Keratinocyte (primary cell): ENCODE results near the gene P2RX1.
A peak's percentile ranks its signal among the peaks of the same experiment; 100 is the strongest.

Source experiments
- EZH2 ChIP-seq: IDR thresholded peaks from one replicate; pipeline ENCODE4 v1.6.1; 2012; ENCODE audit warnings: inconsistent platforms, mild to moderate bottlenecking, low read length, moderate library complexity
- TF ChIP-seq, protein P1 (sequence below), 3 experiments: IDR thresholded peaks in 1 of 3; conservative IDR thresholded peaks in 1 of 3; optimal IDR thresholded peaks in 1 of 3; 2 replicates in 2 of 3; 3 replicates in 1 of 3; pipeline versions ENCODE3 to v1.5.1; 2011; ENCODE audit warnings: low read length in 3 of 3, mild to moderate bottlenecking in 3 of 3, moderate library complexity in 2 of 3, control low read depth in 1 of 3, inconsistent platforms in 1 of 3; ENCODE audit not compliant: insufficient read depth in 2 of 3; ENCODE audit errors: extremely low read depth in 1 of 3

DNA sequence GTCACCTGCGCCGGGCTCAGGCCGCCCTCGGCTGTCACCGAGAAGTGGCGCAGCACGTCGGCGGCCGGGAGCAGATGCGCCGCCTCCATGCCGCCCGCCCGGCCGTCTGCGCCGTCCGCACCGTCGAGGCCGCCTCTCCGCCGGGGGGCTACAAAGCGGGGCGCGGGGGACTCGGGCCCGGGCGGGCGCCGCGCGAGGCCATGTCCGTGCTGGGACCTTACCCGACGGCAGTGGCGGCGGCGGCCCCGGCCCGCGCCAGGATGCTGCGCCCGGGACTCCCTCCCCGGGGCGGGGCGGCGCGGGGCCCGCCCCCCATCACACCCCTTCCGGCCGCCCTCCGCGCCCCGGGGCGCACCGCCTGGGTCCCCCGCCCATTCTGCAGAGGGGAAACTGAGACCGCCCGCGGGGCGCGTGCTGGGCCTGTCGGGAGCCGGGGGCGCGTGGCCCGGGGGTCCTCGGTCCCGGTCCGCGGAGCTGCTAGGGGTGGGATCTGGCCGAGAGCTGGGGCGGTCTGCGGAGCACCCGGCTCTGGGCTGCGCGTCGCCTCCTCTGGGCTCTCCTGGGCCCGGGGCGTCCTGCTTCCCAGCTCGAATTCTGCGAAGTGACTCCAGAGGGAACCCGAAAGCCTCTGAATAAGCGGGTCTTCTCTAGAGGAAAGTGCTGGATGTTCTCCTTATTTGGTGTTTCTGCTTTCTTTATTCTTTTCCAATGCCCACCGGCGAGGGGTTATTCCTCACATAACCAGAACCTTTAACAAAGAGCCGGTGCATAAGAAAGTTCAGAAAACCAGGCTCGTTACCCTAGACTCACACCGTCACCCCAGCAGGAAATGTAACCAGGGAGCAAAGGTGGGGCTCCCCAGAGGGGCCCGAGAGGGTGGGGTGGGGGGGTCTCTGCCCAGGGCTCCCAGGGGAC is 48.2 kb upstream of the P2RX1 start, which contains the start of gene ATP2A3:
- TF ChIP-seq, protein P1, sequence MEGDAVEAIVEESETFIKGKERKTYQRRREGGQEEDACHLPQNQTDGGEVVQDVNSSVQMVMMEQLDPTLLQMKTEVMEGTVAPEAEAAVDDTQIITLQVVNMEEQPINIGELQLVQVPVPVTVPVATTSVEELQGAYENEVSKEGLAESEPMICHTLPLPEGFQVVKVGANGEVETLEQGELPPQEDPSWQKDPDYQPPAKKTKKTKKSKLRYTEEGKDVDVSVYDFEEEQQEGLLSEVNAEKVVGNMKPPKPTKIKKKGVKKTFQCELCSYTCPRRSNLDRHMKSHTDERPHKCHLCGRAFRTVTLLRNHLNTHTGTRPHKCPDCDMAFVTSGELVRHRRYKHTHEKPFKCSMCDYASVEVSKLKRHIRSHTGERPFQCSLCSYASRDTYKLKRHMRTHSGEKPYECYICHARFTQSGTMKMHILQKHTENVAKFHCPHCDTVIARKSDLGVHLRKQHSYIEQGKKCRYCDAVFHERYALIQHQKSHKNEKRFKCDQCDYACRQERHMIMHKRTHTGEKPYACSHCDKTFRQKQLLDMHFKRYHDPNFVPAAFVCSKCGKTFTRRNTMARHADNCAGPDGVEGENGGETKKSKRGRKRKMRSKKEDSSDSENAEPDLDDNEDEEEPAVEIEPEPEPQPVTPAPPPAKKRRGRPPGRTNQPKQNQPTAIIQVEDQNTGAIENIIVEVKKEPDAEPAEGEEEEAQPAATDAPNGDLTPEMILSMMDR (optimal IDR thresholded peaks at IDR 0.05 in 1 of 3, IDR thresholded peaks at IDR 0.05 in 1 of 3, conservative IDR thresholded peaks at IDR 0.05 in 1 of 3; ENCODE audit: extremely low read depth in 1 of 3, insufficient read depth in 2 of 3, low read length in 3 of 3): no peak
- peak; percentile 71 for TF ChIP-seq EZH2
